ENCODE results near the gene PCNT. TPM values are rescaled to one million over a fixed set of nuclear protein-coding genes. Genes with fewer than 3 reads are reported as not detected.

PCNT gene
- total RNA-seq, 1 donor from 2014 or later, result 53.3 TPM

- Mint-ChIP-seq H3K9me3 (ENCODE audit: low read depth) (no peaks in the 10 kb centered on the region), H3K27me3 (no peaks in the 10 kb centered on the region), H3K27ac (peak overlapping the region; percentile 93), H3K4me1 (ENCODE audit: low read depth) (peaks cover 26% of the 10 kb centered on the region), H3K4me3 (ENCODE audit: low read depth) (peak overlapping the region; percentile 88), H3K36me3 (ENCODE audit: insufficient read depth) (peaks cover 11% of the 10 kb centered on the region)
- DNase-seq (ENCODE audit: low spot score, unreplicated experiment), result peak; percentile 75
- no peak for TF ChIP-seq CTCF (IDR thresholded peaks at IDR 0.05; ENCODE audit: unreplicated experiment)
Observed at GRCh38 chr21:46324390-46325072, 575 bp downstream of the PCNT start.

- Mint-ChIP-seq H3K27me3 (no peaks in the 10 kb centered on the region), H3K9me3 (ENCODE audit: low read depth) (no peaks in the 10 kb centered on the region), H3K27ac (peak overlapping the region; percentile 93), H3K4me3 (ENCODE audit: low read depth) (peak overlapping the region; percentile 81), H3K36me3 (ENCODE audit: insufficient read depth) (peaks cover 11% of the 10 kb centered on the region), H3K4me1 (ENCODE audit: low read depth) (peaks cover 26% of the 10 kb centered on the region)
- no peak for TF ChIP-seq CTCF (IDR thresholded peaks at IDR 0.05; ENCODE audit: unreplicated experiment)
- peak; percentile 30 for DNase-seq (ENCODE audit: low spot score, unreplicated experiment)
Observed at GRCh38 chr21:46325073-46325912, 1.3 kb downstream of the PCNT start.

GRCh38 chr21:46326110-46326703 lies 2.3 kb downstream of the PCNT start:
- H3K27ac Mint-ChIP-seq, result peak overlapping the region; percentile 91
- H3K4me1 Mint-ChIP-seq (ENCODE audit: low read depth), result peaks cover 21% of the 10 kb centered on the region
- H3K36me3 Mint-ChIP-seq (ENCODE audit: insufficient read depth), result peaks cover 12% of the 10 kb centered on the region
- DNase-seq (ENCODE audit: low spot score, unreplicated experiment), result no peak
- H3K27me3 Mint-ChIP-seq, result no peaks in the 10 kb centered on the region
- no peak for TF ChIP-seq CTCF (IDR thresholded peaks at IDR 0.05; ENCODE audit: unreplicated experiment)
- no peaks in the 10 kb centered on the region for H3K9me3 Mint-ChIP-seq (ENCODE audit: low read depth)
- H3K4me3 Mint-ChIP-seq (ENCODE audit: low read depth), result peak overlapping the region; percentile 81

- H3K27ac Mint-ChIP-seq, result peak overlapping the region; percentile 10
- TF ChIP-seq CTCF (IDR thresholded peaks at IDR 0.05; ENCODE audit: unreplicated experiment), result no peak
- H3K36me3 Mint-ChIP-seq (ENCODE audit: insufficient read depth), result peaks cover 13% of the 10 kb centered on the region
- no peak overlapping the region for H3K4me3 Mint-ChIP-seq (ENCODE audit: low read depth)
- no peaks in the 10 kb centered on the region for H3K9me3 Mint-ChIP-seq (ENCODE audit: low read depth)
- DNase-seq (ENCODE audit: low spot score, unreplicated experiment), result no peak
- H3K4me1 Mint-ChIP-seq (ENCODE audit: low read depth), result peaks cover 11% of the 10 kb centered on the region
- no peaks in the 10 kb centered on the region for H3K27me3 Mint-ChIP-seq
Observed at GRCh38 chr21:46327711-46328110, 3.8 kb downstream of the PCNT start.

GRCh38 chr21:46328151-46328550 lies 4.2 kb downstream of the PCNT start:
- Mint-ChIP-seq H3K9me3 (ENCODE audit: low read depth) (no peaks in the 10 kb centered on the region), H3K36me3 (ENCODE audit: insufficient read depth) (peaks cover 13% of the 10 kb centered on the region), H3K27me3 (no peaks in the 10 kb centered on the region), H3K4me3 (ENCODE audit: low read depth) (no peak overlapping the region), H3K4me1 (ENCODE audit: low read depth) (peaks cover 11% of the 10 kb centered on the region), H3K27ac (no peak overlapping the region)
- DNase-seq (ENCODE audit: low spot score, unreplicated experiment), result no peak
- no peak for TF ChIP-seq CTCF (IDR thresholded peaks at IDR 0.05; ENCODE audit: unreplicated experiment)
